CD14-positive monocyte (primary cell): ENCODE measurements around the gene DYNLL1. TPM values are rescaled to one million over a fixed set of nuclear protein-coding genes. Genes with fewer than 3 reads are reported as not detected.

Source experiments
- DNase-seq, 3 donors: peaks; one replicate each; pipeline ENCODE4 v3.0.0-alpha.2; 2011 to 2022
- H2AFZ ChIP-seq: 2 replicates; pipeline ENCODE4 v1.6.0; 2012; ENCODE audit warnings: mild to moderate bottlenecking, low read depth, low read length, inconsistent platforms; ENCODE audit not compliant: insufficient read depth, poor library complexity, severe bottlenecking
- H3K27ac ChIP-seq, 2 donors: 1 replicate in 1 of 2; 2 replicates in 1 of 2; pipeline ENCODE4 v1.5.1; 2012 to 2013; ENCODE audit warnings: low read length in 2 of 2, control low read depth in 1 of 2, inconsistent platforms in 1 of 2, low read depth in 1 of 2, mild to moderate bottlenecking in 1 of 2
- H3K27me3 ChIP-seq, 2 donors: one replicate each; pipeline versions ENCODE4 v1.6.0 to v1.6.1; 2011 to 2013; ENCODE audit warnings: low read length in 2 of 2; ENCODE audit not compliant: control insufficient read depth in 2 of 2, insufficient read depth in 2 of 2
- H3K36me3 ChIP-seq, 2 donors: replicated peaks in 1 of 2; 1 replicate in 1 of 2; 2 replicates in 1 of 2; pipeline versions ENCODE4 v1.5.1 to v1.6.1; 2012 to 2013; ENCODE audit warnings: low read length in 2 of 2, control low read depth in 1 of 2, inconsistent platforms in 1 of 2, mild to moderate bottlenecking in 1 of 2; ENCODE audit not compliant: insufficient read depth in 2 of 2, control insufficient read depth in 1 of 2
- H3K4me1 ChIP-seq, 2 donors: 1 replicate in 1 of 2; 2 replicates in 1 of 2; pipeline versions ENCODE4 v1.5.1 to v1.6.1; 2012 to 2013; ENCODE audit warnings: low read length in 2 of 2, control low read depth in 1 of 2, inconsistent platforms in 1 of 2, mild to moderate bottlenecking in 1 of 2, moderate library complexity in 1 of 2; ENCODE audit not compliant: insufficient read depth in 2 of 2, control insufficient read depth in 1 of 2
- H3K4me2 ChIP-seq: replicated peaks from 2 replicates; pipeline ENCODE3; 2012; ENCODE audit warnings: low read length, moderate library complexity, mild to moderate bottlenecking; ENCODE audit not compliant: poor library complexity, severe bottlenecking; ENCODE audit errors: extremely low read depth
- H3K4me3 ChIP-seq, 3 experiments: fragments of 200-600 bp in 1 of 3; sonication (generic) in 1 of 3; replicated peaks in 1 of 3; 1 replicate in 2 of 3; 2 replicates in 1 of 3; pipeline ENCODE4 v1.5.1; 2011 to 2013; ENCODE audit warnings: low read length in 3 of 3, mild to moderate bottlenecking in 3 of 3, control low read depth in 2 of 3, low read depth in 2 of 3, inconsistent platforms in 1 of 3, moderate library complexity in 1 of 3
- H3K79me2 ChIP-seq: 2 replicates; pipeline ENCODE4 v1.6.0; 2012; ENCODE audit warnings: mild to moderate bottlenecking, control low read depth, inconsistent platforms, low read length, moderate library complexity; ENCODE audit not compliant: insufficient read depth
- H3K9ac ChIP-seq: 2 replicates; pipeline ENCODE4 v1.6.0; 2017; ENCODE audit warnings: low read length, mild to moderate bottlenecking; ENCODE audit not compliant: insufficient read depth, poor library complexity, severe bottlenecking
- H3K9me3 ChIP-seq, 2 donors: replicated peaks in 1 of 2; 1 replicate in 1 of 2; 2 replicates in 1 of 2; pipeline versions ENCODE4 v1.5.1 to v1.6.1; 2012 to 2013; ENCODE audit warnings: low read length in 2 of 2, control low read depth in 1 of 2; ENCODE audit not compliant: control insufficient read depth in 1 of 2, insufficient read depth in 1 of 2
- H4K20me1 ChIP-seq: 2 replicates; pipeline ENCODE4 v1.6.0; 2012; ENCODE audit warnings: mild to moderate bottlenecking, low read length, control low read depth, moderate library complexity; ENCODE audit not compliant: insufficient read depth
- H3K27ac Mint-ChIP-seq, 7 donors: one replicate each; pipeline ENCODE4 v1.8.0; 2020; ENCODE audit warnings: mild to moderate bottlenecking in 7 of 7, mixed read lengths in 7 of 7, moderate library complexity in 6 of 7, inconsistent platforms in 2 of 7
- H3K27me3 Mint-ChIP-seq, 3 donors: one replicate each; pipeline ENCODE4 v1.8.0; 2021 to 2022; ENCODE audit warnings: low read depth in 3 of 3, mild to moderate bottlenecking in 3 of 3, mixed read lengths in 3 of 3, moderate library complexity in 3 of 3, inconsistent platforms in 1 of 3
- H3K36me3 Mint-ChIP-seq, 2 donors: one replicate each; pipeline ENCODE4 v1.8.0; 2020; ENCODE audit warnings: mixed read lengths in 2 of 2, inconsistent platforms in 1 of 2, mild to moderate bottlenecking in 1 of 2
- H3K4me1 Mint-ChIP-seq: one replicate; pipeline ENCODE4 v1.8.0; 2020; ENCODE audit warnings: mild to moderate bottlenecking, mixed read lengths
- H3K4me3 Mint-ChIP-seq, 2 donors: one replicate each; pipeline ENCODE4 v1.8.0; 2020; ENCODE audit warnings: mild to moderate bottlenecking in 2 of 2, mixed read lengths in 2 of 2, moderate library complexity in 1 of 2
- H3K9me3 Mint-ChIP-seq, 7 donors: one replicate each; pipeline ENCODE4 v1.8.0; 2020 to 2022; ENCODE audit warnings: mixed read lengths in 7 of 7, mild to moderate bottlenecking in 6 of 7, moderate library complexity in 6 of 7, inconsistent platforms in 2 of 7
- WGBS: methylation state at CpG from one replicate; pipeline ENCODE4 v1.1.5; 2013; ENCODE audit warnings: missing lambda C conversion rate; ENCODE audit not compliant: insufficient coverage; 5-methylcytosine and 5-hydroxymethylcytosine counted together
- intact Hi-C, 2 donors: fragments of 100-400 bp; cut with micrococcal nuclease; formaldehyde crosslinking; loops; one replicate each; pipeline versions ENCODE4 v1.15.0 to v1.15.1; 2023
- polyA plus RNA-seq, 3 donors: library from polyadenylated mRNA; depleted of rRNA in 1 of 3; unstranded in 2 of 3; stranded (reverse) in 1 of 3; fragments of 300-500 nt in 2 of 3; fragments of >200 nt in 1 of 3; fragmentation: Illumina TruSeq in 2 of 3; gene quantifications; 1 replicate in 2 of 3; 2 replicates in 1 of 3; pipeline ENCODE4 v1.2.3, GENCODE V29; 2012 to 2021
- TF ChIP-seq, protein P1 (sequence below): fragments of 200-600 bp; IDR thresholded peaks from one replicate; pipeline ENCODE4 v1.8.0; 2022; ENCODE audit warnings: antibody characterized with exemption, mild to moderate bottlenecking

The DYNLL1 gene
- polyA plus RNA-seq, 3 donors: 184 to 504 (median 486) TPM

DNA sequence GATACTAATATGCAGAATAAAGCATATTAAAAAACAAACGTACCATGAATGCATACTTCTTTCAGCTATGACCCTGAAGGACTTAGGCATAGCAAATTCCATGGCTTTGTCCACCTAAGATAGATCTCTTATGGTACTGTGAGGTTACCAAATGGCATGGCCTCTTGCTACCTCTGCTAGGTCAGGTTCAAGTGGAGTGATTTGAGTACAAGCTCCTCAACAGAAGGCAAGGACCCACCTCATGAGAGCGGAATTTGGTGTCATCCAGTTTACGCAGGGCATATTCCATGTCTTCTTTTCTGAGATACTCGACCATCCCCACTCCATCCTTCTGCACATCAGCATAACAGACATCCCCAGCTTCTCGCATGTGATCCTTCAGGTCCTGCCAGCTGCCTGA lies 32.2 kb upstream of the DYNLL1 start:
- Mint-ChIP-seq H3K36me3 (peaks cover 67 to 87% of the 10 kb centered on the region in 2 donors), H3K27me3 (no peaks in the 10 kb centered on the region), H3K4me1 (peaks cover 23% of the 10 kb centered on the region), H3K27ac (no peak overlapping the region), H3K4me3 (no peak overlapping the region), H3K9me3 (peaks cover 0 to 2% (median 0%) of the 10 kb centered on the region in 7 donors)
- intact Hi-C loops: no loop called here
- 100% methylated on average over 3 of the region's 5 CpGs for WGBS
- TF ChIP-seq, protein P1, sequence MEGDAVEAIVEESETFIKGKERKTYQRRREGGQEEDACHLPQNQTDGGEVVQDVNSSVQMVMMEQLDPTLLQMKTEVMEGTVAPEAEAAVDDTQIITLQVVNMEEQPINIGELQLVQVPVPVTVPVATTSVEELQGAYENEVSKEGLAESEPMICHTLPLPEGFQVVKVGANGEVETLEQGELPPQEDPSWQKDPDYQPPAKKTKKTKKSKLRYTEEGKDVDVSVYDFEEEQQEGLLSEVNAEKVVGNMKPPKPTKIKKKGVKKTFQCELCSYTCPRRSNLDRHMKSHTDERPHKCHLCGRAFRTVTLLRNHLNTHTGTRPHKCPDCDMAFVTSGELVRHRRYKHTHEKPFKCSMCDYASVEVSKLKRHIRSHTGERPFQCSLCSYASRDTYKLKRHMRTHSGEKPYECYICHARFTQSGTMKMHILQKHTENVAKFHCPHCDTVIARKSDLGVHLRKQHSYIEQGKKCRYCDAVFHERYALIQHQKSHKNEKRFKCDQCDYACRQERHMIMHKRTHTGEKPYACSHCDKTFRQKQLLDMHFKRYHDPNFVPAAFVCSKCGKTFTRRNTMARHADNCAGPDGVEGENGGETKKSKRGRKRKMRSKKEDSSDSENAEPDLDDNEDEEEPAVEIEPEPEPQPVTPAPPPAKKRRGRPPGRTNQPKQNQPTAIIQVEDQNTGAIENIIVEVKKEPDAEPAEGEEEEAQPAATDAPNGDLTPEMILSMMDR: no peak
- Histone ChIP-seq H3K36me3 (peaks cover 72 to 90% of the 10 kb centered on the region in 2 donors), H3K9me3 (no peaks in the 10 kb centered on the region), H3K27ac (no peak overlapping the region), H3K4me1 (peaks cover 7 to 18% of the 10 kb centered on the region in 2 donors), H3K79me2 (peaks cover 75% of the 10 kb centered on the region), H3K4me3 (no peak overlapping the region), H2AFZ (no peak overlapping the region), H3K27me3 (no peaks in the 10 kb centered on the region), H3K4me2 (no peak overlapping the region), H3K9ac (no peak overlapping the region), H4K20me1 (peaks cover 91% of the 10 kb centered on the region)
- DNase-seq: no peak

DNA sequence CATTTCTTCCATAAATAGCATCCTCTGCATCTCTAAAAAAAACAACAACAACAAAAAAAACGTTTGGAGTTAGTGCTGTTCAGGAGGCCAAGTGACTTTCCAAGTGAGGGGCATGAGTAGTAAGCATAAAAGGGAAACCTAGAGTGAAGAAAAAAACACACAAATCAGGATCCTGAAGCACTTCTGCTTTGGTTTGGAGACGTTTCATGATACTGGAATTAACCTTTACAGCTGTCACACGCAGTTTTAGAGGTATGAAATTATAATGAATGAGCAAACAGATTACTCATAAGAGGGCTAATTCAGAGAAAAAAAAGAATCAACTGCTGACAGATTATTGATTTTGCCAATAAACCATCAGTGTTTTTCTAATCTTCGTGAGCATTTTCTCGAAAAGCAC lies 30.2 kb upstream of the DYNLL1 start:
- no peaks in the 10 kb centered on the region for H3K27me3 ChIP-seq
- H3K4me2 ChIP-seq: no peak overlapping the region
- H3K9me3 ChIP-seq: no peaks in the 10 kb centered on the region
- Mint-ChIP-seq H3K4me3 (no peak overlapping the region), H3K36me3 (peaks cover 50 to 67% of the 10 kb centered on the region in 2 donors), H3K27ac (peak overlapping the region in 4 of 7 donors; percentile 16 to 78 (median 24)), H3K9me3 (peaks cover 0 to 2% (median 0%) of the 10 kb centered on the region in 7 donors), H3K27me3 (no peaks in the 10 kb centered on the region), H3K4me1 (peaks cover 28% of the 10 kb centered on the region)
- peaks cover 88% of the 10 kb centered on the region for H3K79me2 ChIP-seq
- peaks cover 78% of the 10 kb centered on the region for H4K20me1 ChIP-seq
- no peak overlapping the region for H3K27ac ChIP-seq
- DNase-seq: peak in 1 of 3 donors; percentile 39
- TF ChIP-seq, protein P1: no peak
- peaks cover 58 to 69% of the 10 kb centered on the region in 2 donors for H3K36me3 ChIP-seq
- no peak overlapping the region for H3K4me3 ChIP-seq
- peaks cover 14 to 26% of the 10 kb centered on the region in 2 donors for H3K4me1 ChIP-seq
- intact Hi-C loops: no loop called here
- no peak overlapping the region for H3K9ac ChIP-seq
- no CpG with 5 or more reads among the region's 5 CpGs for WGBS
- no peak overlapping the region for H2AFZ ChIP-seq
